Measurements from ENCODE around the gene UNC13B.

GRCh38 chr9:35338086-35338485 is 176.3 kb downstream of the UNC13B start:
- no peak for TF ChIP-seq POLR2A (IDR thresholded peaks at IDR 0.05; ENCODE audit: low read depth, low read length)
- TF ChIP-seq EZH2 (IDR thresholded peaks at IDR 0.05; ENCODE audit: borderline replicate concordance, low read depth, low read length, severe bottlenecking) = no peak
- no peak for TF ChIP-seq CTCF (IDR thresholded peaks at IDR 0.05; ENCODE audit: extremely low read depth in 1 of 2, insufficient read depth in 1 of 2, low read depth in 1 of 2, low read length in 2 of 2)
- no peak for TF ChIP-seq POLR2AphosphoS5 (IDR thresholded peaks at IDR 0.05; ENCODE audit: insufficient read depth, low read depth, low read length)
- TF ChIP-seq GATA2 (IDR thresholded peaks at IDR 0.05; ENCODE audit: insufficient read depth, insufficient read length, low read depth, low read length) = no peak
- no peak for TF ChIP-seq FOS (IDR thresholded peaks at IDR 0.05; ENCODE audit: borderline replicate concordance, insufficient read depth, low read length)
- TF ChIP-seq MAX (IDR thresholded peaks at IDR 0.05; ENCODE audit: insufficient read depth, insufficient read length) = no peak
- TF ChIP-seq JUN (IDR thresholded peaks at IDR 0.05; ENCODE audit: borderline replicate concordance, insufficient read depth, insufficient read length, low read depth) = no peak

Measured in endothelial cell of umbilical vein (primary cell).